Upper lobe of left lung (tissue), 6 donors: Measurements from ENCODE around the gene SLC6A1. TPM values are rescaled to one million over a fixed set of nuclear protein-coding genes. Genes with fewer than 3 reads are reported as not detected.

Experiments
- ATAC-seq, 2 donors: fragments of 200-7000 bp; cut with Tn5 transposase; one replicate each; pipeline ENCODE4 v1.9.1; 2022; ENCODE audit warnings: mild to moderate bottlenecking in 2 of 2, moderate library complexity in 2 of 2; ENCODE audit not compliant: low FRiP score in 2 of 2
- DNase-seq, 2 donors: peaks; one replicate each; pipeline ENCODE4 v3.0.0-alpha.2; 2019 to 2020
- H3K27ac ChIP-seq, 4 donors: fragments of 200-600 bp; sonication (generic); one replicate each; pipeline ENCODE4 v1.5.1; 2016 to 2019
- H3K27me3 ChIP-seq, 4 donors: fragments of 200-600 bp; sonication (generic); one replicate each; pipeline ENCODE4 v1.5.1; 2017 to 2019
- H3K36me3 ChIP-seq, 4 donors: fragments of 200-600 bp; sonication (generic); one replicate each; pipeline ENCODE4 v1.5.1; 2016 to 2019
- H3K4me1 ChIP-seq, 4 donors: fragments of 200-600 bp; sonication (generic); one replicate each; pipeline ENCODE4 v1.5.1; 2018 to 2019
- H3K4me3 ChIP-seq, 4 donors: fragments of 200-600 bp; sonication (generic); one replicate each; pipeline ENCODE4 v1.5.1; 2017 to 2019; ENCODE audit warnings: mild to moderate bottlenecking in 2 of 4, moderate library complexity in 1 of 4
- H3K9me3 ChIP-seq, 4 donors: fragments of 200-600 bp; sonication (generic); one replicate each; pipeline ENCODE4 v1.5.1; 2018 to 2019
- CTCF ChIP-seq, 6 experiments: fragments of 450-650 bp in 4 of 6; fragments of 200-600 bp in 2 of 6; sonication (generic) in 2 of 6; IDR thresholded peaks; one replicate each; pipeline ENCODE4 v1.5.1; 2016 to 2019; ENCODE audit warnings: antibody characterized with exemption in 6 of 6
- EP300 ChIP-seq, 4 donors: sonication (generic); formaldehyde crosslinking; IDR thresholded peaks; one replicate each; pipeline ENCODE4 v1.5.1; 2017; ENCODE audit warnings: antibody characterized with exemption in 4 of 4, control low read depth in 2 of 4
- POLR2A ChIP-seq, 4 donors: fragments of 450-650 bp; IDR thresholded peaks; one replicate each; pipeline ENCODE4 v1.5.1; 2016 to 2017; ENCODE audit warnings: antibody characterized with exemption in 4 of 4, mild to moderate bottlenecking in 2 of 4
- POLR2AphosphoS5 ChIP-seq, 2 donors: sonication (generic); formaldehyde crosslinking; IDR thresholded peaks; one replicate each; pipeline ENCODE4 v1.5.1; 2017; ENCODE audit warnings: antibody characterized with exemption in 2 of 2
- WGBS, 2 donors: methylation state at CpG; one replicate each; pipeline ENCODE4 v1.1.5; 2017 to 2018; 5-methylcytosine and 5-hydroxymethylcytosine counted together
- total RNA-seq, 6 donors: library from RNA; depleted of rRNA in 4 of 6; stranded (reverse); fragments of >200 nt in 4 of 6; gene quantifications; one replicate each; pipeline versions ENCODE4 v1.1.0 to v1.2.1, GENCODE V29; 2016 to 2021
- donor health status: DM: no; HTN: no; CAD: no; lungs with moderate emphysema.
- donor health status: DM: no; HTN: yes; CAD: no; lungs with severe emphysema.

Gene SLC6A1
- total RNA-seq, 6 donors from 2014 or later, result 0.46 to 11.5 (median 0.88) TPM

GRCh38 chr3:10968401-10968800, 24.1 kb upstream of the SLC6A1 start:
- no peak overlapping the region for H3K4me3 ChIP-seq
- H3K4me1 ChIP-seq, result no peaks in the 10 kb centered on the region
- ATAC-seq (no peak), DNase-seq (no peak)
- H3K27me3 ChIP-seq, result no peaks in the 10 kb centered on the region
- TF ChIP-seq EP300 (IDR thresholded peaks at IDR 0.05), result no peak
- TF ChIP-seq CTCF (IDR thresholded peaks at IDR 0.05), result no peak
- no peak for TF ChIP-seq POLR2A (IDR thresholded peaks at IDR 0.05)
- TF ChIP-seq POLR2AphosphoS5 (IDR thresholded peaks at IDR 0.05), result no peak
- H3K36me3 ChIP-seq, result no peaks in the 10 kb centered on the region
- WGBS, 2 donors, result 49 to 50% methylated on average over 3 to 4 of the region's 4 CpGs
- no peaks in the 10 kb centered on the region for H3K9me3 ChIP-seq
- H3K27ac ChIP-seq, result no peak overlapping the region

GRCh38 chr3:10970306-10970960, 22.1 kb upstream of the SLC6A1 start:
- Histone ChIP-seq H3K4me1 (no peaks in the 10 kb centered on the region), H3K36me3 (no peaks in the 10 kb centered on the region), H3K27me3 (no peaks in the 10 kb centered on the region), H3K9me3 (no peaks in the 10 kb centered on the region), H3K4me3 (no peak overlapping the region), H3K27ac (no peak overlapping the region)
- DNase-seq (no peak), ATAC-seq (no peak)
- 87% methylated on average over 5 of the region's 5 CpGs for WGBS, 2 donors
- TF ChIP-seq POLR2A (IDR thresholded peaks at IDR 0.05), result no peak
- no peak for TF ChIP-seq POLR2AphosphoS5 (IDR thresholded peaks at IDR 0.05)
- no peak for TF ChIP-seq EP300 (IDR thresholded peaks at IDR 0.05)
- TF ChIP-seq CTCF (IDR thresholded peaks at IDR 0.05), result no peak

- Histone ChIP-seq H3K4me1 (no peaks in the 10 kb centered on the region), H3K4me3 (no peak overlapping the region), H3K27me3 (no peaks in the 10 kb centered on the region), H3K36me3 (no peaks in the 10 kb centered on the region), H3K9me3 (no peaks in the 10 kb centered on the region), H3K27ac (no peak overlapping the region)
- no peak for ATAC-seq
- TF ChIP-seq POLR2A (IDR thresholded peaks at IDR 0.05) (no peak), EP300 (IDR thresholded peaks at IDR 0.05) (no peak), POLR2AphosphoS5 (IDR thresholded peaks at IDR 0.05) (no peak), CTCF (IDR thresholded peaks at IDR 0.05) (no peak)
- DNase-seq, result no peak
- WGBS, 2 donors, result 49 to 52% methylated on average over 8 to 10 of the region's 10 CpGs
These were observed 20.3 kb upstream of the SLC6A1 start for GRCh38 chr3:10972072-10972782.

- H3K27me3 ChIP-seq, result no peaks in the 10 kb centered on the region
- no peak for TF ChIP-seq CTCF (IDR thresholded peaks at IDR 0.05)
- TF ChIP-seq POLR2A (IDR thresholded peaks at IDR 0.05), result no peak
- no peak for DNase-seq
- H3K9me3 ChIP-seq, result no peaks in the 10 kb centered on the region
- no peaks in the 10 kb centered on the region for H3K36me3 ChIP-seq
- ATAC-seq, result no peak
- WGBS, 2 donors, result 75 to 84% methylated on average over 13 of the region's 13 CpGs
- no peak overlapping the region for H3K27ac ChIP-seq
- H3K4me3 ChIP-seq, result no peak overlapping the region
- no peaks in the 10 kb centered on the region for H3K4me1 ChIP-seq
These were observed 19.4 kb upstream of the SLC6A1 start for GRCh38 chr3:10973046-10973595.
